H1 (cell line): Measurements from ENCODE around the gene SAMD4A. TPM values are rescaled to one million over a fixed set of nuclear protein-coding genes. Genes with fewer than 3 reads are reported as not detected.

Experiments
- CTCF ChIA-PET: fragments of 300-600 bp; sonication (Branson Sonifier 250); formaldehyde crosslinking; loops from one replicate; lab custom pipeline; 2021; ENCODE audit not compliant: partially characterized antibody; lab: Charles Lee
- POLR2A ChIA-PET: fragments of 300-600 bp; sonication (Branson Sonifier 250); formaldehyde crosslinking; loops from one replicate; lab custom pipeline; 2021; ENCODE audit warnings: inconsistent platforms; ENCODE audit not compliant: partially characterized antibody; lab: Charles Lee
- DNase-seq, 2 experiments: peaks; one replicate each; pipeline versions ENCODE4 v3.0.0 to v3.0.0-alpha.2; 2010 to 2022; ENCODE audit warnings: low spot score in 2 of 2, low read depth in 1 of 2, mixed read lengths in 1 of 2
- FAIRE-seq: peaks from 2 replicates; lab custom pipeline; 2011; peaks lifted over from hg19 to GRCh38; lab: Jason Lieb, UNC
- H2AFZ ChIP-seq: 2 replicates; pipeline ENCODE4 v1.8.1; 2012; ENCODE audit warnings: low read length, inconsistent platforms
- H2AK5ac ChIP-seq: 2 replicates; pipeline ENCODE4 v1.6.1; 2013; ENCODE audit warnings: low read depth, low read length
- H2BK120ac ChIP-seq: replicated peaks from 2 replicates; pipeline ENCODE3; 2013; ENCODE audit warnings: low read depth, low read length, inconsistent platforms
- H2BK12ac ChIP-seq: 2 replicates; pipeline ENCODE4 v1.6.1; 2013; ENCODE audit warnings: low read depth, low read length
- H2BK15ac ChIP-seq: 2 replicates; pipeline ENCODE4 v1.6.1; 2013; ENCODE audit warnings: low read length
- H2BK20ac ChIP-seq: 2 replicates; pipeline ENCODE4 v1.6.1; 2013; ENCODE audit warnings: low read length
- H2BK5ac ChIP-seq: 2 replicates; pipeline ENCODE4 v1.6.1; 2013; ENCODE audit warnings: low read depth, low read length
- H3K14ac ChIP-seq: 2 replicates; pipeline ENCODE4 v1.6.1; 2013; ENCODE audit warnings: inconsistent platforms; ENCODE audit not compliant: insufficient read length
- H3K18ac ChIP-seq: 2 replicates; pipeline ENCODE4 v1.6.1; 2013; ENCODE audit warnings: low read length; ENCODE audit errors: extremely low read depth
- H3K23ac ChIP-seq: 2 replicates; pipeline ENCODE4 v1.6.1; 2013; ENCODE audit warnings: inconsistent platforms; ENCODE audit not compliant: insufficient read length
- H3K23me2 ChIP-seq: 2 replicates; pipeline ENCODE4 v1.6.1; 2013; ENCODE audit warnings: low read depth, low read length
- H3K27ac ChIP-seq: 2 replicates; pipeline ENCODE4 v1.6.1; 2011; ENCODE audit warnings: low read depth, low read length, inconsistent platforms
- H3K27me3 ChIP-seq, 4 experiments: replicated peaks in 1 of 4; 1 replicate in 1 of 4; 2 replicates in 3 of 4; pipeline versions ENCODE4 v1.6.1 to v1.8.1; 2011 to 2013; ENCODE audit warnings: low read length in 3 of 4, mild to moderate bottlenecking in 3 of 4, inconsistent platforms in 2 of 4, mixed read lengths in 2 of 4, moderate library complexity in 1 of 4; ENCODE audit not compliant: control insufficient read depth in 3 of 4, insufficient read depth in 3 of 4; ENCODE audit errors: extremely low read depth in 1 of 4
- H3K36me3 ChIP-seq, 4 experiments: 2 replicates each; pipeline versions ENCODE4 v1.6.1 to v1.8.1; 2011 to 2013; ENCODE audit warnings: mild to moderate bottlenecking in 4 of 4, low read length in 3 of 4, moderate library complexity in 2 of 4, control low read depth in 1 of 4, inconsistent platforms in 1 of 4; ENCODE audit not compliant: insufficient read depth in 4 of 4, control insufficient read depth in 2 of 4
- H3K4ac ChIP-seq: replicated peaks from 2 replicates; pipeline ENCODE3; 2013; ENCODE audit warnings: low read length, low read depth, mixed read lengths, inconsistent platforms; ENCODE audit not compliant: insufficient read length
- H3K4me1 ChIP-seq, 4 experiments: replicated peaks in 1 of 4; 1 replicate in 1 of 4; 2 replicates in 3 of 4; pipeline versions ENCODE4 v1.6.1 to v1.8.1; 2011 to 2013; ENCODE audit warnings: low read length in 3 of 4, inconsistent platforms in 2 of 4, mixed read lengths in 1 of 4; ENCODE audit not compliant: insufficient read depth in 4 of 4, control insufficient read depth in 3 of 4
- H3K4me2 ChIP-seq, 2 experiments: 2 replicates each; pipeline versions ENCODE4 v1.6.1 to v1.8.1; 2011 to 2013; ENCODE audit warnings: low read depth in 2 of 2, low read length in 2 of 2, control low read depth in 1 of 2, inconsistent platforms in 1 of 2, mild to moderate bottlenecking in 1 of 2; ENCODE audit not compliant: insufficient read depth in 1 of 2
- H3K4me3 ChIP-seq, 4 experiments: fragments of 200-600, 300-600 bp in 1 of 4; sonication (generic), shearing (Covaris generic), sonication (Bioruptor Twin) in 1 of 4; 2 replicates each; pipeline versions ENCODE4 v1.5.1 to v1.8.1; 2011 to 2016; ENCODE audit warnings: low read length in 4 of 4, low read depth in 3 of 4, control low read depth in 2 of 4, inconsistent platforms in 2 of 4, mild to moderate bottlenecking in 2 of 4, mixed read lengths in 1 of 4, moderate library complexity in 1 of 4; ENCODE audit not compliant: insufficient read depth in 2 of 4; ENCODE audit errors: extremely low read depth in 1 of 4
- H3K56ac ChIP-seq: replicated peaks from 2 replicates; pipeline ENCODE3; 2013; ENCODE audit warnings: low read depth, mild to moderate bottlenecking, mixed read lengths, low read length, inconsistent platforms; ENCODE audit not compliant: insufficient read length
- H3K79me1 ChIP-seq: 2 replicates; pipeline ENCODE4 v1.6.1; 2013; ENCODE audit warnings: low read depth, low read length, control low read depth
- H3K79me2 ChIP-seq, 2 experiments: 2 replicates each; pipeline versions ENCODE4 v1.6.1 to v1.8.1; 2012 to 2013; ENCODE audit warnings: low read length in 2 of 2, mild to moderate bottlenecking in 2 of 2, inconsistent platforms in 1 of 2; ENCODE audit not compliant: insufficient read depth in 2 of 2, control insufficient read depth in 1 of 2
- H3K9ac ChIP-seq, 4 experiments: replicated peaks in 1 of 4; 1 replicate in 1 of 4; 2 replicates in 3 of 4; pipeline versions ENCODE4 v1.6.1 to v1.8.1; 2011 to 2013; ENCODE audit warnings: low read depth in 3 of 4, low read length in 3 of 4, control low read depth in 2 of 4, mild to moderate bottlenecking in 2 of 4, moderate library complexity in 2 of 4, inconsistent platforms in 1 of 4; ENCODE audit errors: extremely low read depth in 1 of 4
- H3K9me3 ChIP-seq, 2 experiments: 2 replicates each; pipeline versions ENCODE4 v1.6.1 to v1.8.1; 2012 to 2013; ENCODE audit warnings: mild to moderate bottlenecking in 2 of 2, moderate library complexity in 2 of 2, control low read depth in 1 of 2, inconsistent platforms in 1 of 2, low read depth in 1 of 2, low read length in 1 of 2, mixed read lengths in 1 of 2; ENCODE audit not compliant: insufficient read depth in 2 of 2
- H4K20me1 ChIP-seq, 2 experiments: replicated peaks in 1 of 2; 2 replicates each; pipeline versions ENCODE3 to v1.8.1; 2011 to 2013; ENCODE audit warnings: inconsistent platforms in 2 of 2, low read length in 2 of 2, mild to moderate bottlenecking in 1 of 2; ENCODE audit not compliant: insufficient read depth in 2 of 2, control insufficient read depth in 1 of 2
- H4K5ac ChIP-seq: 2 replicates; pipeline ENCODE4 v1.6.1; 2013; ENCODE audit warnings: low read length, low read depth, mixed read lengths, inconsistent platforms; ENCODE audit not compliant: insufficient read length
- H4K8ac ChIP-seq: 2 replicates; pipeline ENCODE4 v1.8.0; 2013; ENCODE audit warnings: mild to moderate bottlenecking, moderate library complexity, low read length, inconsistent platforms; ENCODE audit not compliant: insufficient read depth; ENCODE audit errors: extremely low read depth
- H4K91ac ChIP-seq: replicated peaks from 2 replicates; pipeline ENCODE3; 2013; ENCODE audit warnings: low read length, mixed read lengths, inconsistent platforms; ENCODE audit not compliant: insufficient read length
- ATF3 ChIP-seq: IDR thresholded peaks from 2 replicates; pipeline ENCODE4 v1.6.1; 2011; ENCODE audit warnings: low read depth, mild to moderate bottlenecking, low read length; ENCODE audit not compliant: insufficient read depth
- SIX5 ChIP-seq: IDR thresholded peaks from 2 replicates; pipeline ENCODE4 v1.6.1; 2011; ENCODE audit warnings: mild to moderate bottlenecking, low read depth, low read length
- WGBS, 2 experiments: shearing (Covaris generic) in 1 of 2; methylation state at CpG; one replicate each; pipeline versions ENCODE4 v1.1.6 to v1.1.7; 2013 to 2015; ENCODE audit warnings: low lambda C conversion rate in 2 of 2, mixed read lengths in 2 of 2, inconsistent platforms in 1 of 2, low coverage in 1 of 2, missing lambda C conversion rate in 1 of 2; ENCODE audit not compliant: insufficient replicate concordance in 2 of 2, insufficient coverage in 1 of 2, insufficient read length in 1 of 2; ENCODE audit errors: extremely low coverage in 1 of 2, missing lambda C conversion rate in 1 of 2; 5-methylcytosine and 5-hydroxymethylcytosine counted together
- polyA plus RNA-seq, 7 experiments: library from polyadenylated mRNA; depleted of rRNA in 3 of 7; stranded (reverse) in 5 of 7; unstranded in 2 of 7; fragments of >200 nt in 5 of 7; fragments of 200-250 nt in 2 of 7; gene quantifications; 1 replicate in 5 of 7; 2 replicates in 1 of 7; 4 replicates in 1 of 7; pipeline versions ENCODE4 v1.2.1 to v1.2.3, GENCODE V29; 2011 to 2013; ENCODE audit warnings: missing spikeins in 2 of 7, mixed read lengths in 2 of 7
- total RNA-seq: library from RNA; stranded (reverse); fragmentation: NEBNext Ultra II Directional; extraction: Animal tissue kit (Norgen Biotek cat#: 25700); gene quantifications from 2 replicates; pipeline ENCODE4 v1.2.1, GENCODE V29; 2021

The SAMD4A gene
- total and polyA plus RNA-seq, 2 of the 8 experiments (the other 6 are each of a cell fraction or from before 2014, with no cell fraction given), result 2.4 to 12.3 TPM

- Histone ChIP-seq H2BK12ac (no peak overlapping the region), H2BK120ac (no peak overlapping the region), H3K27ac (no peak overlapping the region), H3K36me3 (peaks cover 0 to 16% (median 5%) of the 10 kb centered on the region in 4 experiments; a peak in 4 of 8 replicates), H3K4me1 (no peaks in the 10 kb centered on the region), H2AK5ac (no peak overlapping the region), H3K18ac (no peak overlapping the region), H2AFZ (no peak overlapping the region), H3K9me3 (no peaks in the 10 kb centered on the region), H3K23me2 (no peaks in the 10 kb centered on the region), H3K79me2 (no peaks in the 10 kb centered on the region), H4K20me1 (peaks cover 0 to 1% of the 10 kb centered on the region in 2 experiments), H3K23ac (no peak overlapping the region), H2BK20ac (no peak overlapping the region), H3K4me2 (no peak overlapping the region), H3K56ac (no peak overlapping the region), H4K8ac (no peak overlapping the region), H3K79me1 (no peaks in the 10 kb centered on the region), H3K4ac (no peak overlapping the region), H3K14ac (no peak overlapping the region), H3K27me3 (no peaks in the 10 kb centered on the region), H2BK5ac (no peak overlapping the region), H4K5ac (no peak overlapping the region), H3K4me3 (no peak overlapping the region), H3K9ac (no peak overlapping the region), H2BK15ac (no peak overlapping the region), H4K91ac (no peak overlapping the region)
- FAIRE-seq (no peak), DNase-seq (no peak)
- TF ChIP-seq SIX5 (no peak), ATF3 (no peak)
- 98% methylated on average over 3 of the region's 3 CpGs; no CpG with 5 or more reads in 1 of the 2 experiments for WGBS, 2 experiments
- ChIA-PET POLR2A (no interaction called here), CTCF (no interaction called here)
Measured at GRCh38 chr14:54538055-54538454, 28.9 kb upstream of the SAMD4A start.
